ENCODE data around the gene APOB.
A peak's percentile ranks its signal among the peaks of the same experiment; 100 is the strongest.

The APOB gene

DNA sequence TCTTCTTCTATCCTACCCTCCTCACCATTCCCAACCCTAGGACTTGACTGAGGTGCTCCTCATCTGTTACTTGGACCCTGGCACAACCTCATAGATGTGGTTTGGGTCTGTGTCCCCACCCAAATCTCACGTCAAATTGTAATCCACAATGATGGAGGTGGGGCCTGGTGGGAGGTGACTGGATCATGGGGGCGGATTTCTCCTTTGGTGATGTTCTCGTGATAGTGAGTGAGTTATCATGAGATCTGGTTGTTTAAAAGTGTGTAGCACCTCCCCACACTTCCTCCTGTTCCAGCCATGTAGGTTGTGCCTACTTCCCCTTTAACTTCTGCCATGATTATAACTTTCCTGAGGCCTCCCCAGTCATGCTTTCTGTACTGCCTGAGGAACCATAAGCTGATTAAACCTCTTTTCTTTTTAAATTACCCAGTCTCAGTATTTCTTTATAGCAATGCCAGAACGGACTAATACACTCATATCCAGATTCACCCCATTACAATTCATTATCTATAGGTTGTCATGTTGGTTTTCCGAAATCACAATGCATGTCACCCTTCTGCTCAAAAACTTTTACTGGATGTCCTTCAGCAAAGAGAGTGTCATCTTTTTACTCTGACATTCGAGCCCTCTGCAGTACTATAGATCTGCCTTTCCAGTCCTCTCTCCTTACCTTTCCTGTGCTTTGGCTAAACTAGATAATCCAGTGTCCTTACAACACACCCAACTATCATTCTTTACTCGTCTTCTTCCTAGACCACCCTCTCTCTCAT lies 45.7 kb downstream of the APOB start:
- TF ChIP-seq CTCF (IDR thresholded peaks at IDR 0.05; ENCODE audit: low read depth, low read length, missing control alignments) = no peak
- no peaks in the 10 kb centered on the region for H3K27me3 ChIP-seq (replicated peaks)
- in situ Hi-C loops (cut with HindIII; ENCODE audit: low pct_ligation_motif_present, low sequenced_read_pairs) = no loop called here

GRCh38 chr2:20994130-20994529 lies 49.7 kb downstream of the APOB start:
- Histone ChIP-seq H3K36me3 (replicated peaks) (no peaks in the 10 kb centered on the region), H3K27me3 (replicated peaks) (no peaks in the 10 kb centered on the region), H3K27ac (no peak overlapping the region), H3K4me3 (ENCODE audit: low read depth, low read length) (no peak overlapping the region)
- no peak for TF ChIP-seq CTCF (IDR thresholded peaks at IDR 0.05; ENCODE audit: low read depth, low read length, missing control alignments)
- in situ Hi-C loops (cut with HindIII; ENCODE audit: low pct_ligation_motif_present, low sequenced_read_pairs) = no loop called here
- no peak for DNase-seq

More for the DNA sequence above, 45.7 kb downstream of the APOB start:
- Histone ChIP-seq H3K4me3 (ENCODE audit: low read depth, low read length) (no peak overlapping the region), H3K36me3 (replicated peaks) (no peaks in the 10 kb centered on the region), H3K27ac (no peak overlapping the region)
- no peak for DNase-seq

DNA sequence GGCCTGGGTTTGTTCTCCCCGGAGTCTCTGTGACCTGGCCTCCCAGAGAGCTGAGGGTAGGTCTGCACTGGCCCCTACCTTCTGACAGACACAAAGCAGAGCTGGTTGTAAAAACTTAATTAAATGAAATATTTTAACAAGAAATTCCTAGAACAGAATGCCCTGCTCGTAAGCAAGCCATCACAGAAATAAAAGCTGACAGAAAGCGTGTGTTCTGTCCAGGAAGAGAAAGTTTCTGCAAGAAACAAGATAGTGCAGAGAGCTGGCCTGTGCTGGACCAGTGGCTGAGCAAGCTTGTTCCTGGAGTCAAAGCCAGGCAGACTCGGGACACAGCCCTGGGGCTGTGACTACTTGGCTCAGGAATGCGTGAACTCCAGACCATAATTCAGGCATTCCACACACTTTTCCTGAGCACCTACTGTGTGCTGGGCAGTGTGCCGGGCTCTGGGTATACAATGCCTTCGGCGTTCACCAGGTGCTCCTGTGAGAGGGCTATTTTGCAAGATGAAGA lies 51.6 kb downstream of the APOB start:
- Histone ChIP-seq H3K27me3 (replicated peaks) (no peaks in the 10 kb centered on the region), H3K27ac (no peak overlapping the region), H3K4me3 (ENCODE audit: low read depth, low read length) (no peak overlapping the region), H3K36me3 (replicated peaks) (no peaks in the 10 kb centered on the region)
- TF ChIP-seq CTCF (IDR thresholded peaks at IDR 0.05; ENCODE audit: low read depth, low read length, missing control alignments) = no peak
- DNase-seq = peak; percentile 42
- in situ Hi-C loops (cut with HindIII; ENCODE audit: low pct_ligation_motif_present, low sequenced_read_pairs) = no loop called here

- Histone ChIP-seq H3K27ac (no peak overlapping the region), H3K4me3 (ENCODE audit: low read depth, low read length) (no peak overlapping the region), H3K27me3 (replicated peaks) (no peaks in the 10 kb centered on the region), H3K36me3 (replicated peaks) (no peaks in the 10 kb centered on the region)
- TF ChIP-seq CTCF (IDR thresholded peaks at IDR 0.05; ENCODE audit: low read depth, low read length, missing control alignments) = no peak
- in situ Hi-C loops (cut with HindIII; ENCODE audit: low pct_ligation_motif_present, low sequenced_read_pairs) = no loop called here
- DNase-seq = no peak
These were observed 53.1 kb downstream of the APOB start for GRCh38 chr2:20990442-20991430.

GRCh38 chr2:20989404-20989803 lies 54.5 kb downstream of the APOB start:
- in situ Hi-C loops (cut with HindIII; ENCODE audit: low pct_ligation_motif_present, low sequenced_read_pairs) = no loop called here
- H3K36me3 ChIP-seq (replicated peaks) = no peaks in the 10 kb centered on the region
- no peak for DNase-seq

More at GRCh38 chr2:20989404-20989803, 54.5 kb downstream of the APOB start:
- no peak overlapping the region for H3K4me3 ChIP-seq (ENCODE audit: low read depth, low read length)
- TF ChIP-seq CTCF (IDR thresholded peaks at IDR 0.05; ENCODE audit: low read depth, low read length, missing control alignments) = no peak
- no peak overlapping the region for H3K27ac ChIP-seq
- H3K27me3 ChIP-seq (replicated peaks) = no peaks in the 10 kb centered on the region

Data from brain microvascular endothelial cell (primary cell).